Fibroblast of pulmonary artery (primary cell): ENCODE data around the gene RPL13.

Experiments used
- DNase-seq: peaks from one replicate; pipeline ENCODE4 v3.0.0-alpha.2; 2010; ENCODE audit warnings: low read depth
- H3K4me3 ChIP-seq: replicated peaks from 2 replicates; pipeline ENCODE4 v1.5.1; 2011; ENCODE audit warnings: low read depth, mild to moderate bottlenecking, control low read depth, low read length, moderate library complexity
- CTCF ChIP-seq: IDR thresholded peaks from 2 replicates; pipeline ENCODE4 v1.5.1; 2011; ENCODE audit warnings: mild to moderate bottlenecking, control low read depth, low read length, inconsistent platforms; ENCODE audit errors: missing control alignments

RPL13 gene

GRCh38 chr16:89572485-89573205, 12.2 kb downstream of the RPL13 start:
- DNase-seq = no peak
- no peak for TF ChIP-seq CTCF
- no peak overlapping the region for H3K4me3 ChIP-seq

- no peak overlapping the region for H3K4me3 ChIP-seq
- no peak for TF ChIP-seq CTCF
- no peak for DNase-seq
These were observed 13.6 kb downstream of the RPL13 start for GRCh38 chr16:89573826-89574680.

GRCh38 chr16:89574681-89575246, 14.3 kb downstream of the RPL13 start:
- H3K4me3 ChIP-seq = peak overlapping the region; percentile 37
- DNase-seq = peak; percentile 73
- peak; percentile 32 for TF ChIP-seq CTCF

- no peak for TF ChIP-seq CTCF
- DNase-seq = no peak
- peak within 1 kb of the TSS; percentile 37 for H3K4me3 ChIP-seq
These were observed 15.0 kb downstream of the RPL13 start, which contains the start of gene CPNE7 for GRCh38 chr16:89575247-89576152. CPNE7 (plus strand) TSS chr16:89575758; CDS start chr16:89575898, 140 bp downstream.

GRCh38 chr16:89576153-89577054, 15.9 kb downstream of the RPL13 start:
- no peak for TF ChIP-seq CTCF
- DNase-seq = no peak
- H3K4me3 ChIP-seq = peak overlapping the region; percentile 17
